Left kidney (tissue), 8 donors: ENCODE results near the gene LAPTM5. TPM values are rescaled to one million over a fixed set of nuclear protein-coding genes. Genes with fewer than 3 reads are reported as not detected.
"Not testable (repeated sequence)": the region's sequence is repeated elsewhere in the genome, so short reads cannot be mapped to it uniquely, and the experiment has no call there.

Experiments
- DNase-seq: peaks from one replicate; pipeline ENCODE4 v3.0.0-alpha.2; 2013
- long read RNA-seq, 8 donors: transcript quantifications; one replicate each; lab custom pipeline, GENCODE V29; 2026
- polyA plus RNA-seq: library from polyadenylated mRNA; unstranded; fragments of 120-200 nt; gene quantifications from one replicate; pipeline ENCODE4 v1.2.1, GENCODE V29; 2013; ENCODE audit not compliant: insufficient read length

The LAPTM5 gene
- polyA plus RNA-seq, result 12.7 TPM
- long read RNA-seq, donor 1, transcript LAPTM5-201 (8 exons, 2,223 nt), result major isoform, 13 of 13 reads
- long read RNA-seq, donor 1, partial matches to known transcripts, result 0 of 13 reads
- long read RNA-seq, donor 1, other reads (novel, unspliced or antisense), result 0 of 13 reads
- long read RNA-seq, donor 2, transcript LAPTM5-201 (8 exons, 2,223 nt), result major isoform, 5 of 5 reads
- long read RNA-seq, donor 2, partial matches to known transcripts, result 0 of 5 reads
- long read RNA-seq, donor 2, other reads (novel, unspliced or antisense), result 0 of 5 reads
- long read RNA-seq, donor 3, partial matches to known transcripts, result 0 of 2 reads
- long read RNA-seq, donor 3, other reads (novel, unspliced or antisense), result 0 of 2 reads
- long read RNA-seq, donor 4, result 0 reads
- long read RNA-seq, donor 5, transcript LAPTM5-201 (8 exons, 2,223 nt), result major isoform, 7 of 7 reads
- long read RNA-seq, donor 5, partial matches to known transcripts, result 0 of 7 reads
- long read RNA-seq, donor 5, other reads (novel, unspliced or antisense), result 0 of 7 reads
- long read RNA-seq, donor 6, transcript LAPTM5-201 (8 exons, 2,223 nt), result major isoform, 6 of 6 reads
- long read RNA-seq, donor 6, partial matches to known transcripts, result 0 of 6 reads
- long read RNA-seq, donor 6, other reads (novel, unspliced or antisense), result 0 of 6 reads
- long read RNA-seq, donor 7, partial matches to known transcripts, result 0 of 3 reads
- long read RNA-seq, donor 7, other reads (novel, unspliced or antisense), result 0 of 3 reads
- long read RNA-seq, donor 8, partial matches to known transcripts, result 0 of 1 reads
- long read RNA-seq, donor 8, other reads (novel, unspliced or antisense), result 0 of 1 reads

DNA sequence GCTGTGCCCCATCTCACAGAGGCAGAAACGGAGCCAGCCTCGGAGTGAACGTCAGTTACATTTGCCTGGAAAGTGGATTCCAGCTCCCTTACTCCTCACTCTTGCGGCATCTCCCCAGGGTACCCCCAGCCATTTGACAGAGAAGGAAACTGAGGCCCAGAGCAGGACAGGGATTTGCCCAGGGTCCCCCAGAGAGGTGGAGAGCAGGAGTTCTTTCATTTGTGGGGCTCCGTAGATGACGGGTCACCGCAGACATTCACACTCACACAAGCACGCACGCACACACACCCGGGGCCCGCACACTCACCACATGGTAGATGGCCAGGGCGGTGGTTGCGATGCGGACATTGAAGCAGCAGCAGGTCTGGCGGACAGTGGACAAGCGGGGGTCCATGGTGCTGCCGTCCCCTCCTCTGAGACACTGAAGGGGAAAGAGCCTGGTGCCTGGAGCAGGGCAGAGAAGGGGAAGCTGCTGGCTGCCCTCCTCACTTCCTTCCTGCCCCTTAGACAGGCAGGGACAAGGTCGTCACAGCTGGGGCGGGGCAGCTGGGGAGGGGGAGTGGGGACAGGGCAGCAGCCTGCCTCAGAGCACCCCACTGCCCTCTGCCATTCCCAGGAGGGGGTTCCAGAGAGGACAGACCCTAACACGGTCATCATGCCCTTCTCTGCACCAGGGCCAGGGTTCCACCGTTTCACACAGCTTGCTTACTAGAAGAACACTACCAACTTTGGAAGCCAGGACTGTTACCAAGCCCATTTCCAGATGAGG lies at the start of gene LAPTM5:
TSS of gene LAPTM5 (minus strand) at position 423 of the 769 bp plus-strand sequence. CDS start at position 394, 29 bp downstream.
- no peak for DNase-seq

DNA sequence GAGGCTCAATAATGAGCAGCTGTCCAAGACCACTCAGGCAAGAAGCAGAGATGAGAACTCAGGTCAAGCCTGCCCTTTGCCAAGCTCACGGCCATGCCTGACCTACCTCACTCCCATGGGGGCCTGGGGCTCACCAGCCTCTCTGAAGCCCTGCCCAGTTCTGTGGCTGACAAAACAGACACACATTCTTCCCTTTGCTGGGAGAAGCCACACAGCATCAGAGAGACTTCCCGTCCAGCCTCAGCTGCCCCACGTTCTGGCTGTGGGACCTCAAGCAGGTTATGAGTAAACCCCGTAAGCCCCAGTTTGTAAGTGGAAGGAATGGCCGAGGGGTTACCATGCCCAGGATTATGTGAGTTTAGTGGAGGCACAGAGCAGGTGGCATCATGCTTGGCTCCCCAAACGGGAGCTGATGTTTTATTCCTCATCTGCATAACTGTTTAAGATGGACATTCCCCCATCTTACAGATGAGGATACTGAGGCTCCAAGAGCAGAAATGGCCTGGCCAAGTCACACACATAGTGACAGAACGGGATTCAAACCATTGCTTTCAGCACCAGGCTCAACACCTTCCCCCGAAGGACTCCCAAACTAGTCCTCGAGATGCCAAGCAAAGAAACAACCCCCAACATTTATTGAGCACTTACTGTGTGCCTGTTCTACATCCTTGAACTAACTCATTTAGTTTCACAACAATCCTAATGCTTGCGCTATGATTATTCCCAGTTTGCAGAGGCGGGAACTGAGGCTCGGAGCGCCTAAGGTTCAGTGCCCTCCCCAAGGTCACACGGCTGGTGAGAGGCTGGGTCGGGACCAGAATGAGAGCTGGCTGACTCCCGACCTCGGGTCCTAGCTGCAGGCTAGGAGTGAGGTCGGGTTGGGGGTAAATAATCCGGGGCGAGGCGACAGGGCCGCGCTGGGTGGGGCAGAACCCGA lies 49.1 kb upstream of the LAPTM5 start:
- no peak for DNase-seq

GRCh38 chr1:30805304-30806003 lies 47.9 kb upstream of the LAPTM5 start:
- no peak for DNase-seq

GRCh38 chr1:30804822-30805221 lies 47.2 kb upstream of the LAPTM5 start:
- no peak for DNase-seq

- no peak for DNase-seq
These were observed 46.8 kb upstream of the LAPTM5 start for GRCh38 chr1:30804352-30804751.

DNA sequence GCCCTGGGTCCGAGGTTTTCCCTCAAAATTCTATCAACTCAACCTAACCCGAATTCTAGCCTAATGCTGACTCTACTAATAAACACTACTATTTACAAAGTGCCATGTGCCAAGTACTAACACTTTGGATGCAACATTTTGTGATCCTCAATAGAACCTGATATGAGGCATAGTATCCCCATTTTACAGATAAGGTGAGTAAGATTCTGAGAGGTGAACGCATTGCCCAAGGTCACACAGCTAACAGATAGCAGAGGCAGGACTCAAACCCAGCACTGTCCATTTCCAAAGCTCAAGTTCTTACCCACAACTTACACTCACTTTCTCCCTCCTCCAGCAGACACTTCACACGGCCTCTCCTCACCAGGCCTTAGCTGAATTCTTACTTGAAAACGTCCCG lies 46.0 kb upstream of the LAPTM5 start:
- no peak for DNase-seq

- DNase-seq, result peak; percentile 74
These were observed 44.2 kb upstream of the LAPTM5 start for GRCh38 chr1:30801771-30802198.

DNA sequence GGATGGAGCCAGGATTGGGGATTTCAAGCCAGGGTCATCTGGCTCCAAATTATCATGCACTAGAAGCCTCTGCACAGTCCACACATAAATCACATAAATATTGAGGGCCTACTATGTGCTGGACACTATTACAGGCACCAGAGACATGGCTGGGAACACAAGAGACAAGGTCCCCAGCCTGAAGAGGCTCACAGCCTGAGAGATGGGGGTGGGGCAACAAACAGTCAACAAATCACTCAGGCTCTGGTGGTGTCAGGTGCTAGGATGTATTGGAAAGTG lies 41.6 kb upstream of the LAPTM5 start:
- DNase-seq, result no peak

DNA sequence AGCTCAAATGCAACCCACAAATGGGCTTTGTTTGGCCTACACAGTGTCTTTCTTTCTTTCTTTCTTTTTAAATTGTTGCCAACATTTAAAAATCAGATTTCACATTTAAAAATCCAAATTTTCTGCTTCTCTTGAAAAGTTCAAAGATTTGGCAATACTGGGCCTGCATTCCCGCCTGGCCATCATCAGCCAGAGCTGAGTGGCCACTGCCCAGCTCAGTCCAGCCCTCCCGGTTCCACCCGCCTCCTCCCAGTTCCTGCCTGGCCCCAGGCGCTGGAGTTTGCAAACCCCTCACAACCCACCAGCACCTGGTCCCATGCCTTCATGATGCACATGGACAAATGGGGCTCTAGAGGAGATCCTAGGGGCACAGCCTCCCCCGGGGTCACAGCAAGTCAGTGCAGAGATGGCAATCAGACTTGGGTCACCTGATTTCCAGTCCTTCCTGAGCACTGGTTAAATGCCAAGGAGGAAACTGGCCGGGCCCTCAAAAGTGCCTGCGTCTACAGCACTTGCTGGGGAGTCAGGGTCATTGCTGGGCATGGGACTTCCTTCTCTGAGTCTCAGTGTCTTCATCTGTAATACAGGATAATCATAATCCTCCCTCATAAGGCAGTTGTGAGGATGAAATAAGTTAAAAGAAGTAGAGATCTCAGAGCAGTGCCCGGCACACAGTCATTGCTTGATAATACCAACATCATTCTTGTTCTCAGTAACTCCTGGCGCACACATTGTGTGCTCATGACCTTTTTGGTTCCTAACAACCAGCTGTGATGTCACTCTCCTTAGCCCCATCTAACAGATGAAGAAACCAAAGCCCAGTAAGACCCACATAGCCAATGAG lies 41.0 kb upstream of the LAPTM5 start:
- DNase-seq, result no peak

DNA sequence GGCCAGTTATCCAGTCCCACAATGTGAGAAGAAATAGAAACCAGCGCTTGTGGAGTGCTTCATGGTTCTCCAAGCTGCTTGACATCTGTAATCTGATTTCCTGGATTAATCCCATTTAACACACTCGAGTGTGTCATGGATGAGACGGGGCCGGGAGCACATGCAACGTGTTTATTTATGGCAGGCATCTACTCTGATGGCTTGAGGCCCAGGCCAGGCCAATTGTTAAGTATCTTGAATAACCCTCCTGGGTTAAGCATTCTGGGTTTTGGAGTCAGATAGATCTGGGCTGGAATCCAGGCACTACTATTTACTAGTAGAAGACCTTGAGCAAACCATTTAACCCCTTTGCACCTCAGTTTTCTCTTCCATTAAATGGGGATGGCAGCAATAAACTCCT lies 37.5 kb upstream of the LAPTM5 start:
- no peak for DNase-seq

DNA sequence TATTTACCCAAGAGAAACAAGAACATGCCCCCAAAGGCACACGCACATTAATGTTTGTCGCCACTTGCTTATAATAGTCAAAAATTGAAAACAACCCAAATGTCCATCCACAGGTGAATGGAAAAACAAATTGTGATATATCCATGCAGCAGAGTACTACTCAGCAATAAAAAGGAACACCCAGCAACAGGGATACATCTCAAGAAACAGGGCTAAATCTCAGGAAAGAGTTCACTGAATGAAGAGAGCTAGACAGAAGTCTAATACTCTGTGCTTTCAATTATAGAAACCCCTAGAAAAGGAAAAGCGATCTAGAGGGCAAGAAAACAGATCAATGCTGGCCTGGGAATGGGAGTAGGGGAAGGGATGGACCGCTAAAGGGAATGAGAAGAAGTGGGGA lies 36.7 kb upstream of the LAPTM5 start:
- DNase-seq, result no peak

GRCh38 chr1:30793209-30793608 lies 35.6 kb upstream of the LAPTM5 start:
- DNase-seq, result no peak

DNA sequence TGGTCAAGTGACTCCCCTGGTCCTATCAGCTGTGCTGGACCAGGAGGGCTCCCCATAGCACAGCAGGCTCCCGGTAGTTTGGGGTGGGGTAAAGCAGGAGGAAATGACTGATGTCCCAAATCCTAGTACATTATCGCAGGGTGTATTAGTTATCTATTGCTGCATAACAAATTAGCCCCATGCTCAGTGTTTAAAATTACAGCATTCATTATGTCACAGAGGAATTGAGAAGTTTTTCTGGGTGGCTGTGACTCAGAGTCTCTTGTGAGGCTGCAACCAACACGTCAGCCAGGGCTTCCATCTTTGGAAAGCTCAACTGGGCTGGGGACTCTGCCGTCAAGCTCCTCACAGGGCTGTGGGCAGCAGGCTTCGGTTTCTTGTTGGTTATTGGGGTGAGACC lies 34.3 kb upstream of the LAPTM5 start:
- DNase-seq, result no peak

DNA sequence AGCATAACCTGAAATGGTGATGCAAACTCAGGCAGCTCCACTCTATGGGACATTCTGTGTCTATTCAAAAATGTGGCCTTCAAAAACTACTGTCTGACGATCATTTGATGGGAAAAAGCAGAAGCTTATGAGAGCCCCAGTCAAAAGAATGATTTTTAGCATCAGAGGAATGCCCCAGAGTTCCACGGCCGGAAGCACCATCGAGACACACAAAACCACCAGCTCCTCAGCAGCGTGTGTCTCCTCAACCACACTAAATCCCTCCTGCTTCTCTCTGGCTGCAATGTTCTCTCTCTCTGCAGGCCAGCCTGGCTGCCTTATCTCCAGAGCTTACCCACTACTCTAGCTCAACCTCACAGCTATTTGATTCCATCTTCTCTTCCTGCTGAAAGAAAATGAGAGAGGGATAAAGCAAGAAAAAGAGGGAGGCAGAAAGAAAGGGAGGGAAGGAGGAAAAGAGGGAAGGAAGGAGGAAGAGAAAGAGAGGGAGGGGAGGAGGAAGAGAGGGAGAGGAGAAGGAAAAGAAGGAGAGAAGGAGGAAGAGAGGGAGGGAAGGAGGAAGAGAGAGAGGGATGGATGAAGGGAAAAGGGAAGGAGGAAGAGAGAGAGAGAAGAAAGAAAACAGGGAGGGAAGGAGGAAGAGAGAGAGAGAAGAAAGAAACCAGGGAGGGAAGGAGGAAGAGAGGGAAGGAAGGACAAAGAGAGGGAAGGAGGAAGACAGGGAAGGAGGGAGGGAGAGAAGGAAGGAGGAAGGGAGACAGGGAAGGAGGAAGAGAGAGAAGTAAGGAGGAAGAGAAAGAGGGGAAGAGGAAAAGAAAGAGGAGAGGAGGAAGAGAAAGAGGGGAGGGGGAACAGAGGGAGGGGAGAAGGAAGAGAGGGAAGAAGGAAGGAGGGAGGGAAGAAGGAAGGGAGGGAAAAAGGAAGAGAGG lies 33.5 kb upstream of the LAPTM5 start:
- DNase-seq, result no peak

DNA sequence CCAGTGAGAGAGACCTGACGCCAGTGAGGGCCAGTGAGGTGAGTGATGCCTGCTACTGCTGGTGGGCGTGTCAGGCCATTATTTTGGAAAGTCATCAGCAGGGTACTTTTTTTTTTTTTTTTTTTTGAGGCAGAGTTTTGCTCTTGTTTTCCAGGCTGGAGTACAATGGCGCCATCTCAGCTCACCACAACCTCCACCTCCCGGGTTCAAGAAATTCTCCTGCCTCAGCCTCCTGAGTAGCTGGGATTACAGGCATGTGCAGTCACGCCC lies 32.6 kb upstream of the LAPTM5 start:
- not testable (repeated sequence) for DNase-seq

- DNase-seq, result no peak
These were observed 32.0 kb upstream of the LAPTM5 start for GRCh38 chr1:30789388-30790255.

DNA sequence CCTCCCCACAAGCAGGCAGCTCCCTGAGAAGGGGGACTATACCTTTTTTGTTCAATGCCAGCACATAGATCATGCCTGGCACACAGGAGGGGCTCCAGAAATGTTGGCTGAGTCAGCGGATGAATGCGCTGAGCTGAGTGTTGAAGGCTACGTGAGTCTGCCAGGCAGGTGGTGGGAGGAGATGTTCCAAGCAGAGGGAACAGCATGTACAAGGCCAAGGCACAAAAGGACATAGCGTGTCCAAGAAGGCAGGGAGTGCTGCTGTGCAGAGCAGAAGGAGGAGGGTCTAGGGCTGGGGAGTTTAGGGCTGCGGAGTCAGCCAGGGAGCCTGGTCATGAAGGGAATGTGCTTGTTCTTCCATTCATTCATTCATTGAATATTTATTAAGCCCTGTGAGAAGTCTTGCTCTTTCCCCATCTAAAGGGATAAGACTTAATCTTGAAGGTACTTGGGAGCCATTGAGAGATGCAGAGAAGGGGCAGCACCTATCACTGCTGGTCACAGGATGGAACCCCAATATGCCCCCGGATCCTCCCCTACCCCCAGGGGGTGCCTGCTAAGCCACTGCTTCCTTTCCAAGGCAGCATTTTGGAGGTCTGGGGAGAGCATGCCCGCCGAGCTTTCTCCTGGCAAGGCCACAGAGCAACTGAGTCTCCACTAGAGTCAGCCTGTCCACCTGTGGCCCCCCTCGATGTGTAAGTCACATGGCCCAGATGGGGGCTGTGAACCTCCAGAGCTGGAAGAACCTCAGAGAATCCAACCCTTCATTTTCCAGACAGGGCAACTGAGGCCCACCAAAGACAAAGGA lies 31.2 kb upstream of the LAPTM5 start:
- no peak for DNase-seq
